Femur (tissue), 1 donor: ENCODE data around the gene FZD10.

Experiments
- DNase-seq: peaks from one replicate; pipeline ENCODE4 v3.0.0-alpha.2; 2017

FZD10 gene

GRCh38 chr12:130155416-130156073 is 6.7 kb upstream of the FZD10 start:
- no peak for DNase-seq

- DNase-seq: no peak
Measured at GRCh38 chr12:130156652-130157275, 5.5 kb upstream of the FZD10 start.

DNA sequence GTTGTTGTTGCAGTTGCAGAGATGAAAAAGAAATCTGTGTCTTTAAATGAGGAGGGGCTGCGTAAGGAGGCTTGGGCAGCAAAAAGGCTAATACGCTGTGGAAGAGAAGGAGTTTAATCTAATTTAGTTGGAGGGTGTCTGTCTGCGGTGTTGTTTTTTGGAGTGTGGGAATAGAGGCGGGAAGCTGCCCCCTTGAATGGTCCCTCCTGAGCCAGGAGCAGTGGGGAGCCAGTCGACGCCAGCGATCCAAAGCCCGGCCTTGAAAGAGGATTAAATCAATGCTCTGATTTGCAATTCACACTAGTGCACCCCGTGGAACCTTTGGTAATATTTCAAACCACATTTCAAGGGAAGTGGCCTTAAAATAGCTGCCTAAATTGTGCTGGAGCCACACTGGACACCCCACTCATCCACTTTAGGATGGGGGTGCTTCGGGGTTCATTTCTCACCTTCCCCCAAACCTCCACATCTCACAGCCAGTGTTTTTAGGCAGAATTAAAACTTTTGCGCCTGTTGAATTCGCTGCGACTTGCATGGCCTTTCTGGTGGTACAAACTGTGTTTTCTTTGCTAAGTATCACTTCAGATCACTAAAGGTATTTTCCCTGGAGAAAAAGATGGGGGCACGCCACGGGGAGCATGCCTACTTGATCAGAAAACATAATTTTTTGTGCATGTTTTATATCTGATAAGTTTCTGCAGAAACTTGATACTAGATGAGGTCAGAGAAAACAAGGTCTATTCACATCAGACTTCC is 4.1 kb upstream of the FZD10 start:
- DNase-seq: no peak

DNA sequence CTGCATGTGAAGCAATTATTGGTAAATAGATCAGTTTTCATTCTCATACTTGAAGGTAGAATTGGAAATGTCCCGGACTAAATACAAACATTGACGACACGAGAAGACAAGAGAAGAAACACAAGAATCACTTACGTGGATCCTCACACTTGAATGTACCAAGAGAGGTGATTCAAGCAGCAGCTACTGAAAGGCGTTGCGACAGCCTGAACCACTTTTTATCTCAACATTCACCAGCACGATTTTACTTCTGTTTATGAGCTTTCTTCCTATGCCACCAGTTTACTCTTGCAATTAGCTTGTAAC is 3.6 kb upstream of the FZD10 start:
- no peak for DNase-seq

DNA sequence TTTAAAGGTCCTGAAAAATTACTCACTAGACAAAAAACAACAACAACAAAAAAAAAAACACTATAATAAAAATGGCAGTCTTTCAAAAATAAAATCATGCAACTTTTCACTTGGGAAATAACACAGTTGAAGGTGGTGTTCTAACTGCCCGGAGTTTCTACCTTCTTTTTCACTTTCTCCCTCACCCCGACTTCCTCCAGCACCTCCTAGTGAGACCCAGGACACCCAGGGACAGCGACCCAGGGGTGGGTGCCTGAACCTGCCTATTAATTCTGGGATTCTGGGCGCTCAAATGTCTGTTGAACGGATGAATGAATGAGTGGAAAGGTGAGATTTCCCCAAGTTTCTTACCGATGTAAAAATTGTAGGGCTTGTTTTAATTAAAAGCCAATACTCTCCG is 2.0 kb upstream of the FZD10 start:
- DNase-seq: no peak

DNA sequence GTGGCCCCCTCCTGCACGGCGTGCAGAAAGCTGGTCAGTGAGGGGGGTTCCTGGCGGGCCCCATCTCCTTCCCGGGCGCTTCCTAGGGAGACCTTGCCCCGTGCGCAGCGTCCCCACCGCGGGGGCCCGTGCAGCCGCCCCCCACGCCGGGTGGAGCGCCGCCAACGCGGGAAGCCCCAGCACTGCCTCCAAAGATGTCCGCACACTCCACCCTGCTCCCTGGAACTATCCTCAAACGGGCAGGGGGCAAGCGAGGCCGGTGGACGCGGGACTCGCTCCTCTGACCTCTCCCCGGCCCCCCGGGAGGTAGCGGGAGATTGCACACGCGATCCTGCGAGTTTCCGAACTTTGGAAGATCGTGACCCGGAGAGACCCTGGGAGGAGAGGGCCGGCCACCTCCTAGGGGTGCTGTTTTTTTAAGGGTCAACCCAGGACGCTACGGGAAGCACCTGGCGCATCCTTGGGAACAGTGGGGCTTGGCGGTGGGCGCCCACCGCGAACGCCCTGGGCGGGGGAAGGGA is 1.5 kb upstream of the FZD10 start:
- no peak for DNase-seq

DNA sequence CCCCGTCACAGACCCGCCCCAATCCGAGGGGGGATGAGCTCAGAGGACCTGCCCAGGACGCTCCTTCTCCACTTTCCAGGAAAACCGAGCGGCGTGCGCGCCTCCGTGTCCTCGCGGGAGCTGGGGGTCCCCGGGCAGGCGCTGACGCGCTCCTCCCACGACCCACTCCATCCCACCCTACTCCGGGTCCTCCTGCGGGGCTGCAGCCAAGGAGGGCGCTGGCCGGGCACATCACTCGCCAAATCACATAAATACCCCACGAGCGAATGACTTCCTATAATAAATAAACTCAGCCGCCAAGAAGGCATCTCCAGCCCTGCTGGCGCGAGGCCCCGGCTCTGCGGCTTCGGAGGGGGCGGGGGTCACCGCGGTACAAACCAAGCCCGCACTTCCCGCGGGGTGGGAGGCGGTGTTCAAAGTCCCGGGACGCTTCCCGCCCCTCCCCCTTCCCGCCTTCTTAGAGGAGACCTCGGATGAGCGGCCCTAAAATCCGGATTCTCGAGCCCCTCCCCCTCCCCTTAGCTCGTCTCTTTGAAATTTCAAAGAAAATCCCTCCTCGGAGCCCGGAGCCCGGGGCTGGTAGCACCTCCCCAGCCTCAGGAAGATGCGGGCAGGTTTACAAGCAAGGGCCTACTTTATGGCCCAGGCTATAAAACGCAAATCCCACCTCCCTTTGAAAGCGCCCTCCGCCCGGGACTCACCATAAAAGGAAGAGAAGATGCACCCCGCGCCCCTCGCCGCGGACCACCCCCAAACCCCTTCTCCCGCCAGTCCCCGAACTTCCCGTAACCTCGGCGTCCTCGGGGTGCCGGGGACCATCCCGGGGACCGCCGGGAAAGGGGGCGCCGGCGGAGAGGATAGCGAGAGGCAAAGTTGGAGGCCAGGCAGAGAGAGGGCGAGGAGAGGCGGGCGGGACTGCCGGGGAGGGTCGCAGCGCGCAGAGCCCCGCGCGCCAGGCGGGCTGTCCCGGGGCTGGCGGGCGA is 712 bp upstream of the FZD10 start:
- DNase-seq: peak; percentile 72

DNA sequence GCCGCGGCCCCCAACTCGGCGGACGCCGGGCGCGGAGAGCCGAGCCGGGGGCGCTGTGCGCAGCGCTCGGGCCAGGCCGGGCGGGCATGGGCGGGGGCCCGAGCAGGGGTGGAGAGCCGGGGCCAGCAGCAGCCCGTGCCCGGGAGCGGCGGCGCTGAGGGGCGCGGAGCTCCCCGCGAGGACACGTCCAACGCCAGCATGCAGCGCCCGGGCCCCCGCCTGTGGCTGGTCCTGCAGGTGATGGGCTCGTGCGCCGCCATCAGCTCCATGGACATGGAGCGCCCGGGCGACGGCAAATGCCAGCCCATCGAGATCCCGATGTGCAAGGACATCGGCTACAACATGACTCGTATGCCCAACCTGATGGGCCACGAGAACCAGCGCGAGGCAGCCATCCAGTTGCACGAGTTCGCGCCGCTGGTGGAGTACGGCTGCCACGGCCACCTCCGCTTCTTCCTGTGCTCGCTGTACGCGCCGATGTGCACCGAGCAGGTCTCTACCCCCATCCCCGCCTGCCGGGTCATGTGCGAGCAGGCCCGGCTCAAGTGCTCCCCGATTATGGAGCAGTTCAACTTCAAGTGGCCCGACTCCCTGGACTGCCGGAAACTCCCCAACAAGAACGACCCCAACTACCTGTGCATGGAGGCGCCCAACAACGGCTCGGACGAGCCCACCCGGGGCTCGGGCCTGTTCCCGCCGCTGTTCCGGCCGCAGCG is 639 bp downstream of the FZD10 start:
- DNase-seq: no peak

- DNase-seq: peak; percentile 27
Measured at GRCh38 chr12:130163461-130164215, 1.4 kb downstream of the FZD10 start.

- no peak for DNase-seq
Measured at GRCh38 chr12:130164216-130164542, 1.9 kb downstream of the FZD10 start.

- DNase-seq: no peak
Measured at GRCh38 chr12:130164936-130165335, 2.7 kb downstream of the FZD10 start.

DNA sequence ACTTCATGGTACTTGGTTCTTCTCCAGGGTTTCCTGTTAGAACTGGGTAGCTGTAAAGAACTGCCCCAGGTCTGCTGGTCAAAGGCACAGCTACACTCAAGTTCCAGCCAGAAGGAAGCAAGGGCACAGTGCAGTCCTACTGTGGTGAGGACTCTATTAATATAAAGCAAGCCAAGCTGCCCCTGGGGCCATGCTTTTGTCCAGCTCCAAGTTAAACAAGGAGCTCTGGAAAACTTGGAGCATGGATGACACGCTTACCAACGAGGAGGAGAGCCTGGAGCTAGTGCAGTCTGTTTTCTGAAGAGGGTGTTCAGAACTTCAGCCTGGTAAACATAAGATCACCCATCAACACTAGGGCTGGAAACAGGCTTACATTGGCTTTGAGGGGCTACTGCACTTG is 4.0 kb downstream of the FZD10 start:
- DNase-seq: no peak

DNA sequence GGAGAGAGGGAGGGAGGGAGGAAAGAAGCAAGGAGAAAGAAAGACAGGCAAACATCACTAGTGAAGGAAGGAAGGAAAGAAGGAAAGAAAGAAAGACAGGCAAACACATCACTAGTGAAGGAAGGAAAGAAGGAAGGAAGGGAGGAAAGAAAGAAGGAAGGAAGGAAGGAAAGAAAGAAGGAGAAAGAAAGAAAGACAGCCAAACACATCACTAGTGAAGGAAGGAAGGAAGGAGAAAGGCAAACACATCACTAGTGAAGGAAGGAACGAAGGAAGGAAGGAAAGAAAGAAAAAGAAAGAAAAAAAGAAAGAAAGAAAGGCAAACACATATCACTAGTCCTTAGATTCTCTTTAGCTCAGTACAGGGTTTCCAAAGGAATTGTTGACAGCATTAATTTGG is 5.3 kb downstream of the FZD10 start:
- DNase-seq: no peak

GRCh38 chr12:130169256-130169655 is 7.0 kb downstream of the FZD10 start:
- DNase-seq: no peak

GRCh38 chr12:130169924-130170323 is 7.7 kb downstream of the FZD10 start:
- no peak for DNase-seq

GRCh38 chr12:130170611-130171010 is 8.3 kb downstream of the FZD10 start:
- DNase-seq: no peak

- DNase-seq: no peak
Measured at GRCh38 chr12:130177635-130178242, 15.5 kb downstream of the FZD10 start.

- DNase-seq: no peak
Measured at GRCh38 chr12:130178282-130178681, 16.0 kb downstream of the FZD10 start.

- DNase-seq: no peak
Measured at GRCh38 chr12:130179191-130179590, 16.9 kb downstream of the FZD10 start.

DNA sequence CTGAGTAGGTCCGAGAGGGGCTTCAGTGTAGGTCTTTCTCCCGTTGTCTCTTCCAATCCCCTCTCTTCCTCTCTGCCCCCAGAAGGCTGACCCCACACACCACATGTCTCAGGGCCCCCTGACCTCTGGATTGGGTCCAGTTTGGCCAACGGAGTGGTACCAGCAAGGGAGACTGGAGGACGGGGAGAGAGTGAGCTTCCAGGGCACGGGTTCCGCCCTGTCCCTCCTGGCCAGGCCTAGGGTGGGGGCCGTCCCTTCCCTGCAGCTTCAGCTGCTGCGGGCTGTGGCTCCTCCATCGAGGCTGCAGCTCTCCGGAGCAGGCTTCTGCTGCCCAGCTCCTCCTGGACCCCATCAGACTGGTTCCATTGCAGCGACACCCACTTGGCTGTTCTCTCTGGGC is 17.4 kb downstream of the FZD10 start:
- DNase-seq: no peak

- no peak for DNase-seq
Measured at GRCh38 chr12:130181211-130181610, 18.9 kb downstream of the FZD10 start.
